ENCODE data around the gene AREL1.

AREL1 gene

DNA sequence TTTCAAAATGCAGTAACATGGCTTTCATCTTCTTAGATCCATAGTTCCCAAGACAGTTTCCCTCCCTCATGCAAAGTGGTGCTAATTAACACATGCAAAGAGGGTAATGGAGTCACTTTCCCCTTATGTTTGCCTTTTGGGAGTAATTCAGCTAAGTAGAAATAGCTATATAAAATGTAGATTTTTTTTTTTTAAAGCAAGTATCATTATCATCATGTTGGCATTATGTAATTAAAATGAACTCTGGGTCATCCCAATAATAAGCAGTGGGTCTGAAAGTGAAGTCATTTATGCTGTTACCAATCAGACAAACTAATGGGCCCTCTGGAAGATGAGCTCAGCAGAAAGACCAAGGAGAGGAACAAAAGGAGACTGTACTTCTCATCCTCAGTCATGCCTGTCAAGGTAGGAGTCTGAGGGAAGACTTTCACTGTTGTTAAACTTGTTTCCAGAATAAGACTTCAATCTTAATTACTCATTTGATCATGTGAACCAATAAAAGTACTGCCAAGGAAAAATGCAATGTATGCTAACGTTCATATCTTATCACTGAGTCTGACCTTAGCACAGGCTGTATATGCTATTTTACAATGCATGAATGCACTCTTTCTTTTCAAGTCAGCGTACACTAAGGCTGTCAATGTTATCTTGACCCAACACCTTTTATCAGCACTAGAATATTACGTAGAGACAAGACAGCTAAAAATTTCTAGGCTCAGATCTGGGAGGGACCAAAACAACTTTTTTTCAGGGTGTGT lies 26.8 kb downstream of the AREL1 start:
- Mint-ChIP-seq H3K27ac (no peak overlapping the region), H3K4me1 (ENCODE audit: low read depth in 2 of 2) (peaks cover 2 to 5% of the 10 kb centered on the region in 2 donors), H3K36me3 (ENCODE audit: insufficient read depth) (peaks cover 67% of the 10 kb centered on the region), H3K9me3 (no peaks in the 10 kb centered on the region), H3K4me3 (no peak overlapping the region), H3K27me3 (no peaks in the 10 kb centered on the region)
- DNase-seq: no peak
- ATAC-seq (replicated peaks): no peak

DNA sequence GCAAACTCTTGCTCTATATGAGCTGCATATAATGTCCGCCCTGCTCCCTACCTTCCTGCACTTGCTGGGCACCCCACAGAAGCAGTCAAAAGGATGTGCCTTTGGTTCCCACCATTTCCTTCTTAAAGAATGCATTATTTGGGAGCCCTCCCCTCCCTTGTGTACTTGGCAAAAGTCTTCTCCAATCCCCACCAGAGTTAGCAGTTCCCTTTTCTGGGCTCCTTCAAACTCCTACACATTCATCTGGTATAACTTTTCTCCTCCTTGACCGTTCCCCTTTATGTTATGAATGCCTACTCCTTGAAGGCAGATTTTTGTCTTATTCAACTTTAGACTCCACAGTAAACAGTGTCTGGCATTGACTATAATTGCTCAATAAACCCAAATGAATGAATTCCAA lies 27.8 kb downstream of the AREL1 start:
- H3K27me3 Mint-ChIP-seq: no peaks in the 10 kb centered on the region
- peaks cover 2 to 5% of the 10 kb centered on the region in 2 donors for H3K4me1 Mint-ChIP-seq (ENCODE audit: low read depth in 2 of 2)
- H3K4me3 Mint-ChIP-seq: no peak overlapping the region
- H3K27ac Mint-ChIP-seq: peak overlapping the region in 1 of 2 donors; percentile 29
- H3K9me3 Mint-ChIP-seq: no peaks in the 10 kb centered on the region
- no peak for DNase-seq
- H3K36me3 Mint-ChIP-seq (ENCODE audit: insufficient read depth): peaks cover 61% of the 10 kb centered on the region
- ATAC-seq (replicated peaks): no peak

DNA sequence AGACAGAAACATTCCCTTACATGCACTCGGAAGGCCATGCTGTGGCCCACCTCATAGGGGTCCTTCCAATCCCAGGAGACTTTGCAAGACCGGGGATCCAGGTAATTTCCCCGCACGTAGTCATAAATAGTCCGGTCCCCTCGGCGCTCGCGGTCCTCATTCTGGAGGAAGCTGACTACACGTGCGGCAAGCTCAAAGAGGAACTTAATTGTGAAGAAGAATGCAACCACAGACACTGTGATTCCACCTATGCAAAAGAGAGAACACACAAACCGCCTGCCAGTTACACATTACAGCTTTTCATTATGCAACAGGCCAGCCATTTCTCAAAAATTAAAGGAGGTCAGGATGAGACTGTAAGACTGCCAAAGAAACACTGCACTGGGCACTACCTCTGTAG lies 28.4 kb downstream of the AREL1 start:
- Mint-ChIP-seq H3K27ac (no peak overlapping the region), H3K4me3 (no peak overlapping the region), H3K4me1 (ENCODE audit: low read depth in 2 of 2) (peaks cover 2 to 5% of the 10 kb centered on the region in 2 donors), H3K9me3 (no peaks in the 10 kb centered on the region), H3K36me3 (ENCODE audit: insufficient read depth) (peaks cover 60% of the 10 kb centered on the region), H3K27me3 (no peaks in the 10 kb centered on the region)
- ATAC-seq (replicated peaks) (peak; percentile 32), DNase-seq (no peak)

DNA sequence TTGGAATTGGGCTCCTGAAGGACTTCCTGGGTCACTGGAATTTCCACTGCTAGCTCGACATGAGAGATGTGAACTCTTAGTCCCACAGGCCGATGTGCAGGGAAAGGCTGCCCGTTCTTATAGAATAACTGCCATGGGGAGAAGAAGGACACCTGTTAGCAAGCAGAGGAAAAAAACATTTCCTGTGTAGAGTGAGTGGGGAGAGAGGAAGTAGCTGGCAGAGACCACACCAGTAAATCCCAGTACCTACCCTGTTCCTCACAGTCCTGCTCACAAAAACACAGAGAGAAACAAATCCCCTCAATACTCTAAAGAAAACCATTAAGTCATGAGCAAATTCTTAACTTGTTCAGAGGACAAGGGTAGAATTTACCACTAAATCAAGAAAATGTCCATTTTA lies 29.5 kb downstream of the AREL1 start:
- Mint-ChIP-seq H3K4me3 (no peak overlapping the region), H3K27ac (peak overlapping the region; percentile 16 to 48), H3K27me3 (no peaks in the 10 kb centered on the region), H3K4me1 (ENCODE audit: low read depth in 2 of 2) (peaks cover 2 to 3% of the 10 kb centered on the region in 2 donors), H3K36me3 (ENCODE audit: insufficient read depth) (peaks cover 56% of the 10 kb centered on the region), H3K9me3 (no peaks in the 10 kb centered on the region)
- ATAC-seq (replicated peaks) (no peak), DNase-seq (no peak)

DNA sequence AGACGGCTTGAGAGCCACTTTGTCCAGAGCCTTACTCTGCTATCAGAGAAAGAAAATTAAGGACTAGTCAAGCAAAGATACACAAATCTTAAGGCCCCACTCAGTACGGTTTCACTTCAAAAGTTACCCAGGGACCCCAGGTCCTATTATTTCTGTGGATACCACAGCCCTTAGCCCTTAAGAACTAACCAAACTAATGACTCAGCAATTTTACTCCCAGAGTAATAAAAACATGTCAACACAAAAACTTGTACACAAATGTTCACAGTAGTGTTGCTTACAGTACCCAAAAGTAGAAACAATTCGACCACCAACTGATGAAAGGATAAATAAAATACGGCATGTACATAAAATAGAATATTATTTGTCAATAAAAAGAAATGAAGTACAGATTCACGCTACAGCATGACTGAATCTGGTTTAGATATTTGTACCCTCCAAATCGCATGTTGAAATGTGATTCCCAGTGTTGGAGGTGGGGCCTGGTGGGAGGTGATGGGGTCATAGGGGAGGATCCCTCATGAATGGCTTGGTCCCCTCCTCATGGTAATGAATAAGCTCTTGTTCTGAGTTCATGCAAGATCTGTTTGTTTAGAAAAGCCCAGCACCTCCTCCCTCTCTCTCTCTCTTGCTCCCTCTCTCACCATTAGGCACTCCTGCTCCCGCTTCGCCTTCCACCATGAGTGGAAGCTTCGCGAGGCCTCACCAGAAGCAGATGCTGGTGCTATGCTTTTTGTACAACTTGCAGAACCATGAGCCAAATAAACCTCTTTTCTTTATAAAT lies 30.5 kb downstream of the AREL1 start:
- Mint-ChIP-seq H3K36me3 (ENCODE audit: insufficient read depth) (peaks cover 51% of the 10 kb centered on the region), H3K27me3 (no peaks in the 10 kb centered on the region), H3K9me3 (no peaks in the 10 kb centered on the region), H3K4me3 (no peak overlapping the region), H3K27ac (no peak overlapping the region), H3K4me1 (ENCODE audit: low read depth in 2 of 2) (no peaks in the 10 kb centered on the region)
- ATAC-seq (replicated peaks) (no peak), DNase-seq (no peak)

DNA sequence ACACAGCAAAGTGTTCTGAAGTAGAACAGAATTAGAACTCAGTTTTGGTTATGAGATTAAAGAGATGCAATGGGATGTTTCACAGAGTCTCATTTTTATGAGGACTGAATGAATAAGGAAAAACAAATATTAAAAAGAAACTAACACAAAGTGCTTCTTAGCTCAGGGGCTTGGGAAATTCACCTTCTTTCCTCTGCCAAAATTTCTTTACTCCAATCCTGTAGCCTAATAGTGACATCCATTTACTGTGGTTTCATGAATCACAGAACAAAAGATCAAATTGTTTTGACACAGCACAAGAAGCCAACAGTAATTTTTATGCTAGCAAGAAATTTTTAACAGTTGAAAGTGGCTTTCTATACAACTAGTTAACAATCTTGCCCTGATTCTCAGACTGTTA lies 37.7 kb downstream of the AREL1 start:
- H3K9me3 Mint-ChIP-seq: no peaks in the 10 kb centered on the region
- no peak overlapping the region for H3K4me3 Mint-ChIP-seq
- H3K27me3 Mint-ChIP-seq: no peaks in the 10 kb centered on the region
- DNase-seq: no peak
- ATAC-seq (replicated peaks): no peak
- H3K27ac Mint-ChIP-seq: no peak overlapping the region
- H3K4me1 Mint-ChIP-seq (ENCODE audit: low read depth in 2 of 2): no peaks in the 10 kb centered on the region
- peaks cover 63% of the 10 kb centered on the region for H3K36me3 Mint-ChIP-seq (ENCODE audit: insufficient read depth)

DNA sequence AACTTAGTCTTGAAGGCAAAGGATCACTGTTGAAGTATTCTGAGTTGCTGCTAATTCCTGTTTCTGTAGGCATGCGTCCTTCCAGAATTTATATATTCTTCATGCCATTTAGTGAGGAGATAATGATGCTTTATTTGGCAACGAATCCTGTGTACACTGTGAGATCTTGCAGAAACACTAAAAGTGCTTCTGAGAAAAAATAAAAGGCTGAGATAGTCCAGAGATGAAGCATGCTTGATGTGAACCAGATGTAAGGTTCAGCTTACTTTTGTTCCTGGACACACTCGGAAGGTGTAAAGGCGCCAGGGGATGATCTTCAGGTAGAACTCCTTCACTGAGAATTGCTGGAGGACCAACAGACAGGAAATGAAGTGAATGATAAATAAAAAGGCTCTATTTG lies 39.1 kb downstream of the AREL1 start:
- Mint-ChIP-seq H3K27ac (peak overlapping the region in 1 of 2 donors; percentile 13), H3K9me3 (no peaks in the 10 kb centered on the region), H3K4me3 (no peak overlapping the region), H3K36me3 (ENCODE audit: insufficient read depth) (peaks cover 70% of the 10 kb centered on the region), H3K27me3 (no peaks in the 10 kb centered on the region), H3K4me1 (ENCODE audit: low read depth in 2 of 2) (no peaks in the 10 kb centered on the region)
- ATAC-seq (replicated peaks) (no peak), DNase-seq (no peak)

DNA sequence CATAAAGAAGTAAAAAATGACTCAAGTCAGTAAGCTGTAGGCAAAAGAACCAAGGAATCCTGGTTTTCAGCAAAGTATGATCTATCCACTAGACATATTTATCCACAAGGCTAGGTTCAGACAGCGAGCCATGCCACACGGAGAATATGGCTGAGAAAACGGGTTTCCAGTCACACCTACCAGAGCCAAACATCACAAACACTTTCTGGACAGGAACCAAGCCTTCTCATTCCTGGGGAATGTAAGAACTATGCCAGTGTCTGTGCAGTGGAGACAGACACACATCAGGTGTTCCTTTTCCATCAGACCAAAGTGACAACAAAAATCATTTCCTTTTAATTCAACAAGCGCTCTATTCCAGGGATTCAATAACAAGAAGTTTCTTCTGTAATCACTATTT lies 41.1 kb downstream of the AREL1 start:
- Mint-ChIP-seq H3K36me3 (ENCODE audit: insufficient read depth) (peaks cover 71% of the 10 kb centered on the region), H3K4me3 (no peak overlapping the region), H3K9me3 (no peaks in the 10 kb centered on the region), H3K27me3 (no peaks in the 10 kb centered on the region), H3K27ac (no peak overlapping the region), H3K4me1 (ENCODE audit: low read depth in 2 of 2) (no peaks in the 10 kb centered on the region)
- no peak for DNase-seq
- no peak for ATAC-seq (replicated peaks)

DNA sequence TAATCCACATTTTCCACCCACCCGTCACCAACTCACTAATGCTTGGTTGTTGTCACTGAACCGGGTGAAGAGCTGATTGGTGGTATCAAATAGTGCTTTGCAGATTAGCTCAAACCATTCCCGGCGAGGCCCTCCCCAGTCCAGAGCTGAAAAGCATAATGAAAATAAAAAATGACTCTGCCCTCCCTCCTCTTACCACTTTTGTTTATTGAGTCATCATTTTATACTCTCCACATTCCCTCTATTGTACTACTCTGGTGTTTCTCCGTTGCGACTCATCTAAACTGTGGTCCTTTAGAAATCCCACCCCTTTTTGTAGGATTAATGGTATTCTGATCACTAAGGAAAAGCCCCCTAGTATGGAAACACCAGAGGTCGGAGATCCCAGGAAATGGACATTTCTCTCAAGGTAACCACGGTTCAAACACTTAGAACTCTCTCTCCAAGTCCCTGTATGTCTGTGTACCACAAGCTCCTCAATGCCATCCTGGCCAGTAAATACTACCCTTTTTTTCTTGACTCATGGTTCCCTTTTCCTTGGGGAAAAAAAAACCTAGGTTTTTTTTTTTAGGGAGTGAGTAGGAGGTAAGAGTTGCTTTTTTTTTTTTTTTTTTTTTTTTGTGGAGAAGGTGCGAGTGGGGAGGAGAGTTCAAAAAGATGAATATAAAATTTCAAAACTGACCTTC lies 42.0 kb downstream of the AREL1 start:
- DNase-seq: no peak
- Mint-ChIP-seq H3K4me1 (ENCODE audit: low read depth in 2 of 2) (no peaks in the 10 kb centered on the region), H3K4me3 (no peak overlapping the region), H3K27me3 (no peaks in the 10 kb centered on the region), H3K9me3 (no peaks in the 10 kb centered on the region), H3K36me3 (ENCODE audit: insufficient read depth) (peaks cover 74% of the 10 kb centered on the region), H3K27ac (no peak overlapping the region)
- ATAC-seq (replicated peaks): no peak

DNA sequence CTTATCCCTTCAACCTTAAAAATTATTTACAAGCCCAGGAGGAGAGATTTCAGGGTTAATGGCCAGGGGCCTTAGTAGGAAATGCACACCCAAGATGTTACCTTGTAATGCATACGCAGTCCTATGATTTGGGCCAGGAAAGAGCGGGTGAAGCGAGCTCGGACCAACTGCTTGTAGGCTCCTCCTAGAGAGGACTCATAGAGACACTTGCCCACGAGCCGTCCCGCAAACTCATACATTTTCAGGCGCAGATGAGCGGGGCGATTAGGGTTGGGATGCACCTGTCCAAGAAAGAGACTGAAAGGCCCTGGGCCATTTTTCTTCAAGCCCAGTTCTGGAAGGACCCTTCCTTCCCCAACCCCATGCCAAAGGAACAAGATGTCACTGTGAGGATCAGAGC lies 43.0 kb downstream of the AREL1 start:
- no peak overlapping the region for H3K27ac Mint-ChIP-seq

DNA sequence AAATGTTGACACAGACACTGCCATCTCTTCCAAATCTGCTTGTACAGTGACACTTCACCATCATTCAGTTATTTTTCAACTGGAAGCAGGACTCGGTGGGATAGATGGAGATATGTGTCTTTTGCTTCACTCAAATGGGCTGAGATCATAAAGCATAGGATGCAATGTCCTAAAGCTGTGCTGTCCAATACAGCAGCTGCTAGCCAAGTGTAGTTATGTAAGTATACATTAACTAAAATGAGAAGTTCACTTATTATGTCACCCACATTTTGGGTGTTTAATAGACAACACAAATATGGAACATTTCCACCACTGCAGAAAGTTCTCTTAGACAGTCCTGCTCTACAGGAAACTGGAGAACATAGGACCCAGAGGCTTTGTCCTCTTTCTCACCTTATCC lies 43.6 kb downstream of the AREL1 start:
- Mint-ChIP-seq H3K27ac (no peak overlapping the region), H3K4me3 (no peak overlapping the region)

More for the DNA sequence above, 43.0 kb downstream of the AREL1 start:
- no peaks in the 10 kb centered on the region for H3K27me3 Mint-ChIP-seq
- ATAC-seq (replicated peaks) (no peak), DNase-seq (no peak)
- no peaks in the 10 kb centered on the region for H3K9me3 Mint-ChIP-seq
- H3K36me3 Mint-ChIP-seq (ENCODE audit: insufficient read depth): peaks cover 78% of the 10 kb centered on the region
- no peaks in the 10 kb centered on the region for H3K4me1 Mint-ChIP-seq (ENCODE audit: low read depth in 2 of 2)
- no peak overlapping the region for H3K4me3 Mint-ChIP-seq

DNA sequence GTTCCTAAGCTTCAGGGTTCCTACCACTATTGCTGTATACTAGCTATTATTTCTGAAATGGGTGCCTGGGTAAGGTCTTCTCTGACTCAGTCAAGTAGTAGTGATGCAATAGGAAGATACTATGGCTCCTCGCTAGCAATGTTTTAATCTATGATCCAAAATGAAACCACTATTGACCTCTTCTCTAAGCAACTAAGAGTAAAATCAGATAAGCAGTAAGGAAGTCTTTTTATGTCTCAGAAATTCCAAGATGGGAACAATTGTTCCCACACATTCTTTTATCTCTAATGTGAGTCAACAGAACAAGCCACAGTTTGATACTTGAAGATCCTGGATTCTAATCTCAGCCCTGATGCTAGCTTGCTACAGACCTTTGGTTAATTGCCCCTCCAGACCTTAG lies 45.1 kb downstream of the AREL1 start:
- DNase-seq: no peak
- no peaks in the 10 kb centered on the region for H3K27me3 Mint-ChIP-seq
- no peak for ATAC-seq (replicated peaks)
- H3K4me1 Mint-ChIP-seq (ENCODE audit: low read depth in 2 of 2): no peaks in the 10 kb centered on the region
- peak overlapping the region in 1 of 2 donors; percentile 20 for H3K27ac Mint-ChIP-seq
- H3K36me3 Mint-ChIP-seq (ENCODE audit: insufficient read depth): peaks cover 78% of the 10 kb centered on the region
- no peaks in the 10 kb centered on the region for H3K9me3 Mint-ChIP-seq
- H3K4me3 Mint-ChIP-seq: no peak overlapping the region

More for the DNA sequence above, 43.6 kb downstream of the AREL1 start:
- H3K27me3 Mint-ChIP-seq: no peaks in the 10 kb centered on the region
- no peaks in the 10 kb centered on the region for H3K4me1 Mint-ChIP-seq (ENCODE audit: low read depth in 2 of 2)
- ATAC-seq (replicated peaks) (no peak), DNase-seq (no peak)
- peaks cover 78% of the 10 kb centered on the region for H3K36me3 Mint-ChIP-seq (ENCODE audit: insufficient read depth)
- no peaks in the 10 kb centered on the region for H3K9me3 Mint-ChIP-seq

DNA sequence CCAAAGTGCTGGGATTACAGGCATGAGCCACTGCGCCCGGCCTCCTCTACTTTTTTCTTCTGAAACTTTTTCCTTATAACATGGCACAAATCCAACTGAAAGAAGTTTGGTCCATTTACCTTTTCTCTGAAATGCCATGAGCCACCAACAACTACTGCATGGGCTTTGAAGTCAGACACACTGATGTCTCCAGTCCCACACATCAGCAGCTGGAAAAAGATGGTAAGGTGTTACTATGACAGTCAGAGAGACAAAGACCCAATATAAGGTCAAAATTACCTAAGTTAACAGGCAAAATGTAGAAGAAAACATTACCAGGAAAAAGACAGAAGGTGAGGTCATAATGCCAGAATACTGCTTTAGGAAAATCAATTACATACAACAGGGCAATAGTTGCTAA lies 48.2 kb downstream of the AREL1 start:
- DNase-seq (no peak), ATAC-seq (replicated peaks) (no peak)
- H3K9me3 Mint-ChIP-seq: no peaks in the 10 kb centered on the region
- peaks cover 67% of the 10 kb centered on the region for H3K36me3 Mint-ChIP-seq (ENCODE audit: insufficient read depth)
- H3K4me3 Mint-ChIP-seq: no peak overlapping the region
- H3K4me1 Mint-ChIP-seq (ENCODE audit: low read depth in 2 of 2): no peaks in the 10 kb centered on the region
- no peaks in the 10 kb centered on the region for H3K27me3 Mint-ChIP-seq
- no peak overlapping the region for H3K27ac Mint-ChIP-seq

Measured in effector memory CD8-positive, alpha-beta T cell (primary cell).